DND-41 (cell line): ENCODE data around the gene PTBP3.

Source experiments
- EZH2 ChIP-seq: IDR thresholded peaks from 3 replicates; pipeline ENCODE4 v1.6.1; 2012; ENCODE audit warnings: borderline replicate concordance, low read depth, mild to moderate bottlenecking, moderate library complexity, low read length, inconsistent platforms; ENCODE audit not compliant: severe bottlenecking
- TF ChIP-seq, protein P1 (sequence below): IDR thresholded peaks from 2 replicates; pipeline ENCODE4 v1.5.1; 2012; ENCODE audit warnings: borderline replicate concordance, low read length, moderate library complexity, mild to moderate bottlenecking; ENCODE audit not compliant: poor library complexity, severe bottlenecking; ENCODE audit errors: extremely low read depth

DNA sequence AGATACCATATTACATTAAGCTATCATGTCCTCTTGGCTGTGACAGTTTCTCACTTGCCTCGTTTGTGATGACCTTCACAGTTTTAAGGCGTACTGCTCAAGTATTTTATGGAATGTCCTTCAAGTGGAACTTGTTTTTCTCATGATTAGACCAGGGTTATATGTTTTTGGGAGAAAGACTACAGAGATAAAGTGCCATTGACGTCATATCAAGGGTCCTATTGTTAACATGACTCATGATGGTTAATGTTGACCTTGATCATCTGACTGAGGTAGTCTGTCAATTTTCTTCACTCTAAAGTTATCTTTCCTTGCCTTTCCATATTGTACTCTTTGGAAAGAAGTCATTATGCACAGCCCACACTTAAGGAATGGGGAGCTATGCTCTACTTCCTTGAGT is 17.8 kb upstream of the PTBP3 start:
- TF ChIP-seq, protein P1, sequence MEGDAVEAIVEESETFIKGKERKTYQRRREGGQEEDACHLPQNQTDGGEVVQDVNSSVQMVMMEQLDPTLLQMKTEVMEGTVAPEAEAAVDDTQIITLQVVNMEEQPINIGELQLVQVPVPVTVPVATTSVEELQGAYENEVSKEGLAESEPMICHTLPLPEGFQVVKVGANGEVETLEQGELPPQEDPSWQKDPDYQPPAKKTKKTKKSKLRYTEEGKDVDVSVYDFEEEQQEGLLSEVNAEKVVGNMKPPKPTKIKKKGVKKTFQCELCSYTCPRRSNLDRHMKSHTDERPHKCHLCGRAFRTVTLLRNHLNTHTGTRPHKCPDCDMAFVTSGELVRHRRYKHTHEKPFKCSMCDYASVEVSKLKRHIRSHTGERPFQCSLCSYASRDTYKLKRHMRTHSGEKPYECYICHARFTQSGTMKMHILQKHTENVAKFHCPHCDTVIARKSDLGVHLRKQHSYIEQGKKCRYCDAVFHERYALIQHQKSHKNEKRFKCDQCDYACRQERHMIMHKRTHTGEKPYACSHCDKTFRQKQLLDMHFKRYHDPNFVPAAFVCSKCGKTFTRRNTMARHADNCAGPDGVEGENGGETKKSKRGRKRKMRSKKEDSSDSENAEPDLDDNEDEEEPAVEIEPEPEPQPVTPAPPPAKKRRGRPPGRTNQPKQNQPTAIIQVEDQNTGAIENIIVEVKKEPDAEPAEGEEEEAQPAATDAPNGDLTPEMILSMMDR: no peak
- TF ChIP-seq EZH2: no peak
